T-helper 17 cell (primary cell): Measurements from ENCODE around the gene ABHD14A. TPM values are rescaled to one million over a fixed set of nuclear protein-coding genes. Genes with fewer than 3 reads are reported as not detected.

Experiments
- ATAC-seq: fragments of 150-1000 bp; cut with Tn5 transposase; 2 replicates; pipeline ENCODE4 v1.10.0; 2021; ENCODE audit warnings: mild to moderate bottlenecking, moderate library complexity
- DNase-seq, 3 donors: peaks; one replicate each; pipeline versions ENCODE4 v3.0.0 to v3.0.0-alpha.2; 2020 to 2021
- H3K9me3 ChIP-seq: one replicate; pipeline ENCODE4 v1.7.0; 2013; ENCODE audit warnings: low read length, mild to moderate bottlenecking; ENCODE audit not compliant: control insufficient read depth, poor library complexity, severe bottlenecking
- H3K27ac Mint-ChIP-seq: one replicate; pipeline ENCODE4 v1.8.0; 2022; ENCODE audit warnings: mild to moderate bottlenecking, moderate library complexity, mixed read lengths
- H3K27me3 Mint-ChIP-seq: one replicate; pipeline ENCODE4 v1.8.0; 2022; ENCODE audit warnings: mixed read lengths
- H3K36me3 Mint-ChIP-seq: one replicate; pipeline ENCODE4 v1.8.0; 2022; ENCODE audit warnings: low read depth, mixed read lengths
- H3K4me1 Mint-ChIP-seq: one replicate; pipeline ENCODE4 v1.8.0; 2022; ENCODE audit warnings: mild to moderate bottlenecking, mixed read lengths
- H3K4me3 Mint-ChIP-seq: one replicate; pipeline ENCODE4 v1.8.0; 2022; ENCODE audit warnings: mild to moderate bottlenecking, moderate library complexity, mixed read lengths
- total RNA-seq, 4 donors: library from RNA in 2 of 4; stranded (reverse) in 2 of 4; gene quantifications; one replicate each; pipeline ENCODE4 v1.2.3 and lab custom pipeline; 2022 to 2026

Gene ABHD14A
- total RNA-seq, 2 donors from 2014 or later = 13.9 to 14.6 TPM

GRCh38 chr3:51935886-51936755, 38.7 kb upstream of the ABHD14A start:
- no peaks in the 10 kb centered on the region for H3K27me3 Mint-ChIP-seq
- peaks cover 4% of the 10 kb centered on the region for H3K36me3 Mint-ChIP-seq
- H3K9me3 ChIP-seq = no peaks in the 10 kb centered on the region
- H3K27ac Mint-ChIP-seq = no peak overlapping the region
- no peak overlapping the region for H3K4me3 Mint-ChIP-seq
- DNase-seq (no peak), ATAC-seq (no peak)
- H3K4me1 Mint-ChIP-seq = peaks cover 16% of the 10 kb centered on the region

DNA sequence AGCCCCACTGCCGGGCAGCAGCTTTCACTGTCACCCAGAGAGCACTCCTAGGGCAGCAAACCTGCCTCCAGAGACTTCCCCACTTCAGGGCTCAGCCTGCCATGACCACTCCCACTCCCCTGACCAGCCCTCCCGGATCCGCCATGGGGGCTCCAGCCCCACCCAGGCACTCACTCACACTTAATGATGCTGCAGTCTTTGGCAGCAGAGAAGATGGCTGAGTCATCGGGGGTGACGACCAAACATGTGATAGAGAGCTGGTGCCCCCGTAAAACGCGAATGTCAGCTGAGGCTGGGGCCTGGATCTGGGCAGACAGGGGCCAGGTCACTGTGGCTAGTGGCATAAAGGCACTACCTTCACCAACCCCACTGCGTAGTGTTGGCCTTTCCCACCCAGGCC, 37.9 kb upstream of the ABHD14A start:
- H3K9me3 ChIP-seq = no peaks in the 10 kb centered on the region
- Mint-ChIP-seq H3K27me3 (no peaks in the 10 kb centered on the region), H3K27ac (no peak overlapping the region), H3K36me3 (peaks cover 4% of the 10 kb centered on the region), H3K4me1 (peaks cover 22% of the 10 kb centered on the region), H3K4me3 (no peak overlapping the region)
- DNase-seq (no peak), ATAC-seq (no peak)

DNA sequence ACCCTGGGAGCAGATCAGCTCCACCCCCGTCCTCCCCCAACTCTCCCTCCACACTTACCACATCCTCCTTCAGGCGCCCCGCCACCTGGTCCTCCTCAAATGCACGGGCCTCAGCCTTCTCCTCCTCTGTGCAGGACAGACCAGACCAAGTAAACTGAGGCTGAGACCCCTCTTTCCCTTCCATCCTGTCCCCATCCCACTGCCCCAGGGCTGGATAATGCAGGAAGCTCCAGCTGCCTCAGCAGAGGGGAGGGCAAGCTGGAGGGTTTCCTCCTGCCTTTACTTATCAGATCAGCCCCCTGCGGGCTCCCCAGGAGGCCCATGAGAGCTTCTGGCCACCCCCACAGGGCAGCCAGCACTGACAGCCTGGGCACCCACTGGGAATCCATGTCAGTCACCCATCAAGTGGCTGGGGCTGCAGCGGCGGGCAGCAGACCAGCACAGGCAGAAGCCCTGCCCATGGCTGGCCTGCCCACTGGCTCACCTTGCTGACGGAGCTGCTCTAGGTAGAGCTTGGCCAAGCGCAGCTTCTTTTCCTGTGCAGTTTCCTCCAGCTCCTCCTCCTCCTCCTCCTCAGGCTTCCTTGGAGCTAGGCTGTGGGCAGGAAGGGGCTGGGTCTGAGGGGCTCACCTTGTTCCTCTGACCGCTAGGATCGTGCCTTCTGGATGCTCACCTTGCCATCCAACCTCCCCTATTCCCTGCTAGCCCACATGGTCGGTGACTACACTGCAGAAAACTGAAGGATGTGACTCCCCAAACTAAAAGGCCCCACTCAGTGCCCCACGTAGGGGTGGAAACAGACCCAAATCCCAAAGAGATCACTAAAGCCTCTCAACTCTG, 37.0 kb upstream of the ABHD14A start:
- Mint-ChIP-seq H3K27me3 (no peaks in the 10 kb centered on the region), H3K4me3 (no peak overlapping the region), H3K27ac (no peak overlapping the region), H3K36me3 (peaks cover 4% of the 10 kb centered on the region), H3K4me1 (peaks cover 24% of the 10 kb centered on the region)
- ATAC-seq (no peak), DNase-seq (no peak)
- no peaks in the 10 kb centered on the region for H3K9me3 ChIP-seq

DNA sequence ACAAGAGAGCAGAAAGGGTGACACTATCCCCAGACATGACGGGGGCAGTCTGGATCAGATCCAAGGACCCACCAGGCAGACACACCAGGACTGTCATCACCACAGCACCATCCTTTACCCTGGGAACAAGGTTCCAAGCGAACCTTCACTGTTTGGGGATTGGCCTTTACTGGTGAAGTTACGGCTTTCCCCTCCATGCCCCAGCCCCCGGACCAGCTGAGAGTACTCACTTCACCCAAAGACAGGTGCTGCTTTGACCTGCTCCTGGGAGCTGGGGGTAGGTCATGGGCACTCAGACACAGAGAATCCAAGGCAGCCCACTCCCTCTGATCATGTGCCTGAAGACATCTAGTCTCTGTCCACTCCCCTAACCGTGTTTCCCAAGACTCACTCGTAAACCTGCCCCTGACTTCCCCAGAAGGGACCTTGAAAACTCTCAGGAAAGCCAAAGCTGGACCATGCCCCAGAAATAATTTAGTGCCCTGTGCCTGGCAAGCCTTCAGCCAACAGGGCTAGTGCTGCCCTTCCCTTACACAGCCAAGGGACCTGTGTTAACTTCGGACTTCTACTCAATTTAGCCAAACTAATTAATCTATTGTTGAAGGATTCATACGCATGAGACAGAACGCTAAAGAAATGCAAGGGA, 36.0 kb upstream of the ABHD14A start:
- no peaks in the 10 kb centered on the region for H3K9me3 ChIP-seq
- peaks cover 2% of the 10 kb centered on the region for H3K36me3 Mint-ChIP-seq
- H3K27ac Mint-ChIP-seq = no peak overlapping the region
- no peak overlapping the region for H3K4me3 Mint-ChIP-seq
- DNase-seq (no peak), ATAC-seq (no peak)
- no peaks in the 10 kb centered on the region for H3K27me3 Mint-ChIP-seq
- peaks cover 26% of the 10 kb centered on the region for H3K4me1 Mint-ChIP-seq

- H3K9me3 ChIP-seq = no peaks in the 10 kb centered on the region
- Mint-ChIP-seq H3K27ac (peak overlapping the region; percentile 79), H3K36me3 (peaks cover 2% of the 10 kb centered on the region), H3K4me3 (peak overlapping the region; percentile 95), H3K4me1 (peaks cover 26% of the 10 kb centered on the region), H3K27me3 (no peaks in the 10 kb centered on the region)
- no peak for DNase-seq
- ATAC-seq = no peak
These were observed 34.0 kb upstream of the ABHD14A start for GRCh38 chr3:51940648-51941462.

GRCh38 chr3:51941463-51941797, 33.4 kb upstream of the ABHD14A start:
- ATAC-seq (no peak), DNase-seq (no peak)
- peaks cover 2% of the 10 kb centered on the region for H3K36me3 Mint-ChIP-seq

GRCh38 chr3:51941798-51942602, 32.9 kb upstream of the ABHD14A start, which contains the start of the genes PARP3 and RRP9:
Gene PARP3, plus strand, starts transcription at chr3:51942363. Its CDS starts 993 bp downstream, at chr3:51943356.
Gene RRP9, minus strand, starts transcription at chr3:51941904. Its CDS starts 37 bp downstream, at chr3:51941867.
- Mint-ChIP-seq H3K27ac (peak within 1 kb of the TSS; percentile 79), H3K36me3 (peaks cover 2% of the 10 kb centered on the region), H3K4me1 (peaks cover 28% of the 10 kb centered on the region), H3K27me3 (no peaks in the 10 kb centered on the region), H3K4me3 (peak within 1 kb of the TSS; percentile 95)
- ATAC-seq = peak; percentile 94
- no peaks in the 10 kb centered on the region for H3K9me3 ChIP-seq
- DNase-seq = peak; percentile 97 to 100 (median 99)

More at GRCh38 chr3:51941463-51941797, 33.4 kb upstream of the ABHD14A start:
- H3K27me3 Mint-ChIP-seq = no peaks in the 10 kb centered on the region
- no peaks in the 10 kb centered on the region for H3K9me3 ChIP-seq
- H3K4me1 Mint-ChIP-seq = peaks cover 26% of the 10 kb centered on the region
- H3K27ac Mint-ChIP-seq = peak overlapping the region; percentile 79
- peak overlapping the region; percentile 95 for H3K4me3 Mint-ChIP-seq

DNA sequence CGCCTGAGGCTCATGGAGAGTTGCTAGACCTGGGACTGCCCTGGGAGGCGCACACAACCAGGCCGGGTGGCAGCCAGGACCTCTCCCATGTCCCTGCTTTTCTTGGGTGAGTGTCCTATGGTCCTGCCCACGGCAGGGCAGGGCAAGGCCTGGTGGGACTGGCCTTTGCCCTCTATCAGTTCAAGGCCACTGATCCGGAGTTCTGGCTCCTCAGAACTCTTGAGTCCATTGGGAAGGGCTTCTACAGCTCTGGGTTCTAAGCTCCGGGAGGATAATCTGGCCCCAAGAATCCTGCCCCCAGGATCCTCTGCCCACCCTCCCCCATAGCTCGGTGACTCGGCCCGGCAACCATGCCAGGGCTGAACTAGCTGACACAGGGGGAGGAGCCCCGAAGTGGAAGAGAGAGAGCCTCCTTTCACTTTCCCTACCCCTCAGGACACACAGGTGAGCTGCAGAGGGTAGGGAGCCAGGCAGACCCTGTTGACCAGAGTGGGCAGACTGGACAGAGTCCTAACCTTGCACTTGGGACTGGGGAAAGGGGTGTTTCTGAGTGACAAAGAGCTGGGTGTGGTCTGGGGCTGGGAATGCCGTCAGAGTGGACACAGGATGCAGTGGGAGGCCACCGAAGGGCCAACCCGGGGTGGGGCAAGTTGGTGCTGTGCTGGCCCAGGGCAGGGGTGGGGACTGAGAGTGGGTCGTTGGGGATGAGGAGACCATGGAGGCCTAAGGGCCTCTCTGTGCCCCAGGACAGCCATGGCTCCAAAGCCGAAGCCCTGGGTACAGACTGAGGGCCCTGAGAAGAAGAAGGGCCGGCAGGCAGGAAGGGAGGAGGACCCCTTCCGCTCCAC, 32.0 kb upstream of the ABHD14A start:
- no peaks in the 10 kb centered on the region for H3K9me3 ChIP-seq
- H3K4me1 Mint-ChIP-seq = peaks cover 25% of the 10 kb centered on the region
- DNase-seq = no peak
- ATAC-seq = no peak
- peak overlapping the region; percentile 95 for H3K4me3 Mint-ChIP-seq
- no peaks in the 10 kb centered on the region for H3K27me3 Mint-ChIP-seq
- peaks cover 2% of the 10 kb centered on the region for H3K36me3 Mint-ChIP-seq
- H3K27ac Mint-ChIP-seq = peak overlapping the region; percentile 79

DNA sequence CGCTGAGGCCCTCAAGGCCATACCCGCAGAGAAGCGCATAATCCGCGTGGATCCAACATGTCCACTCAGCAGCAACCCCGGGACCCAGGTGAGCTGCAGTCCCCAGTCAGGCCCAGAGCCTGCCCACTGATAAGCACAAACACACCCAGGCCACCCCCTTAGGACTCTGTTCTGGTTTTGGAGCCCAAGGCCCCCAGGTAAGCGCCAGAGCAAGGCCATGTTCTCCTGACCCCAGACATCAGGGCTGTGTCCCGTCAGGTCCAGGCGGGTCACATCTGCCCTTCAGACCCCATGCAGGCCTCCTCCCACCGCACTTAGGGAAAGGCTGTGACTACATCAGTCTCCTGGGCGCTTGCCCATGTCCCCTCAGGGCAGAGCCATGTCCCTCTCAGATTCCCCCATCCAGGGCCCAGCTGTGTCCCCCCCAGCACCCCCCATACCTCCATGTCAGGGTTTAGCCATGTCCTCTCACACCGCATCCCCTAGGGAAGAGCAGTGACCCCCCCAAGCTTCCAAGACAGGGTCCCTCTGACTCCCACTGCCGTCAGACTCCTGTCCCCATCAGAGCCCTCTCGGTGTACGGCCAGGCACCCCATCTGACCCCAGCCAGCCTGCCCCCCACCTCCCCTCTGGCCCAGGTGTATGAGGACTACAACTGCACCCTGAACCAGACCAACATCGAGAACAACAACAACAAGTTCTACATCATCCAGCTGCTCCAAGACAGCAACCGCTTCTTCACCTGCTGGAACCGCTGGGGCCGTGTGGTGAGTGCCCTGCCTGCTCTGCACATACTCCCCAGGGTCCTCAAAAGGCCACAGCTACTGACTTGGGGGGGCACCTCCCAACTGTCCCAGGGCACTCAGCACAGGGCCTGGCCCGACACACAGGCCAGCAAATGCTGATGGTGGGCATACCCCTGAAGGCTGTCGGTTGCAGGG, 31.1 kb upstream of the ABHD14A start:
- Mint-ChIP-seq H3K36me3 (no peaks in the 10 kb centered on the region), H3K4me1 (peaks cover 25% of the 10 kb centered on the region), H3K27me3 (no peaks in the 10 kb centered on the region), H3K27ac (peak overlapping the region; percentile 79), H3K4me3 (peak overlapping the region; percentile 62)
- DNase-seq (no peak), ATAC-seq (no peak)
- no peaks in the 10 kb centered on the region for H3K9me3 ChIP-seq

- Mint-ChIP-seq H3K4me1 (peaks cover 21% of the 10 kb centered on the region), H3K36me3 (no peaks in the 10 kb centered on the region), H3K27ac (peak overlapping the region; percentile 37), H3K4me3 (no peak overlapping the region), H3K27me3 (no peaks in the 10 kb centered on the region)
- no peak for DNase-seq
- H3K9me3 ChIP-seq = no peaks in the 10 kb centered on the region
- no peak for ATAC-seq
These were observed 30.3 kb upstream of the ABHD14A start for GRCh38 chr3:51944451-51945021.
